BJ (cell line): Measurements from ENCODE around the gene IL22RA1. TPM values are rescaled to one million over a fixed set of nuclear protein-coding genes. Genes with fewer than 3 reads are reported as not detected.

ENCODE experiments used
- CTCF ChIA-PET: fragments of 350-600 bp; formaldehyde crosslinking; extraction: SDS; loops from one replicate; lab custom pipeline; 2021; ENCODE audit warnings: antibody characterized with exemption, inconsistent platforms; lab: Yijun Ruan, JAX
- POLR2A ChIA-PET: fragments of 300-600 bp; sonication (Branson Sonifier 250); formaldehyde crosslinking; extraction: SDS; loops from one replicate; lab custom pipeline; 2021; ENCODE audit warnings: antibody characterized with exemption; lab: Charles Lee
- DNase-seq: peaks from one replicate; pipeline ENCODE4 v3.0.0-alpha.2; 2011; ENCODE audit warnings: low read depth
- H3K27me3 ChIP-seq: 2 replicates; pipeline ENCODE4 v1.6.0; 2011; ENCODE audit warnings: low read length; ENCODE audit not compliant: control insufficient read depth, insufficient read depth
- H3K36me3 ChIP-seq: 2 replicates; pipeline ENCODE4 v1.5.1; 2011; ENCODE audit warnings: low read length; ENCODE audit not compliant: control insufficient read depth, insufficient read depth
- H3K4me3 ChIP-seq: 2 replicates; pipeline ENCODE4 v1.5.1; 2011; ENCODE audit warnings: low read depth, mild to moderate bottlenecking, control low read depth, low read length
- CTCF ChIP-seq: IDR thresholded peaks from 2 replicates; pipeline ENCODE4 v1.5.1; 2011; ENCODE audit warnings: low read depth, mild to moderate bottlenecking, control low read depth, inconsistent platforms, low read length, moderate library complexity; ENCODE audit not compliant: insufficient read depth
- polyA plus RNA-seq: library from polyadenylated mRNA; depleted of rRNA; stranded (reverse); fragments of >200 nt; gene quantifications from 2 replicates; pipeline ENCODE4 v1.2.3, GENCODE V29; 2011

IL22RA1 gene
- polyA plus RNA-seq, 1 experiment = not detected

- H3K27me3 ChIP-seq = peaks cover 5% of the 10 kb centered on the region
- no peak for DNase-seq
- no peak overlapping the region for H3K4me3 ChIP-seq
- CTCF ChIA-PET = interaction anchor here (1.3 to 6.7 kb wide), 2 partner anchors 9 to 312 kb away, joined by 3 to 52 read pairs; no protein-coding TSS in a partner anchor
- TF ChIP-seq CTCF = no peak
- H3K36me3 ChIP-seq = no peaks in the 10 kb centered on the region
- POLR2A ChIA-PET = no interaction called here
These were observed 62.8 kb downstream of the IL22RA1 start for GRCh38 chr1:24080131-24080530.

GRCh38 chr1:24077278-24077978 is 65.5 kb downstream of the IL22RA1 start:
- ChIA-PET CTCF (no interaction called here), POLR2A (no interaction called here)
- Histone ChIP-seq H3K27me3 (peaks cover 4% of the 10 kb centered on the region), H3K4me3 (no peak overlapping the region), H3K36me3 (no peaks in the 10 kb centered on the region)
- no peak for TF ChIP-seq CTCF
- DNase-seq = no peak

- TF ChIP-seq CTCF = no peak
- ChIA-PET CTCF (no interaction called here), POLR2A (no interaction called here)
- Histone ChIP-seq H3K27me3 (no peaks in the 10 kb centered on the region; the same call in none of the 2 replicates), H3K36me3 (no peaks in the 10 kb centered on the region), H3K4me3 (no peak overlapping the region)
- no peak for DNase-seq
These were observed 67.0 kb downstream of the IL22RA1 start for GRCh38 chr1:24075946-24076345.

GRCh38 chr1:24075590-24075854 is 67.4 kb downstream of the IL22RA1 start:
- ChIA-PET CTCF (no interaction called here), POLR2A (no interaction called here)
- DNase-seq = no peak
- no peak overlapping the region for H3K4me3 ChIP-seq
- no peak for TF ChIP-seq CTCF
- H3K27me3 ChIP-seq = no peaks in the 10 kb centered on the region; the same call in none of the 2 replicates
- H3K36me3 ChIP-seq = no peaks in the 10 kb centered on the region

GRCh38 chr1:24074817-24075589 is 67.9 kb downstream of the IL22RA1 start:
- no peaks in the 10 kb centered on the region for H3K36me3 ChIP-seq
- ChIA-PET CTCF (no interaction called here), POLR2A (interaction anchor here (0.6 kb wide), 1 partner anchor 291 kb away, joined by 3 read pairs; no protein-coding TSS in a partner anchor)
- no peaks in the 10 kb centered on the region; the same call in none of the 2 replicates for H3K27me3 ChIP-seq
- TF ChIP-seq CTCF = no peak
- H3K4me3 ChIP-seq = no peak overlapping the region
- no peak for DNase-seq
